ENCODE measurements around the gene COBL.

DNA sequence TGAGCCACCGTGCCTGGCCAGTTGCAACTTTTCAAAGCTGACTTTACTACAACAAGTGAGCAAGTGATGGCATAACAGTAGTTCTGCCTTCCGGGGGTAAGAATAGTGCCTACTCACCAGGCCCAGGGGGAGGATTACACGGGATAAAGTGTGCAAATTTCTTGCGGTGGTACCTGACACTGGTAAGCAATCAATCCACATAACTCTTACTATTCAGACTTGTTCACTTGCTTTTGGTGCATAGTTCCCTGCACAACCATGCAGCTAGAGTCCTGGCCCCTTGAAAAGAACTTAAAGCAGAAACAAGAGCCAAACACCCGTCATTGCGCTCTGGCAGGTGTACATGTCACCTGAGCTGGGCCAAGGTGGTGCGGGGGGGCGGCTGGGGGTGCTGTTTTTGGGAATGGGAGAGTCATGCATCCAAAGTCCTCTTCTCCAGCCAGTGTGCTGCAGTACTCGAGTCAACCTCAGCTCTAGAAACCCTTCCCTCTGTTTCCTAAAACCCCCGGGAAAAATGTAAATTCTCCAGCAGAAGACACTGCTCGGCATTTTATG lies 5.4 kb upstream of the COBL start:
- TF ChIP-seq EZH2 (IDR thresholded peaks at IDR 0.05; ENCODE audit: low read depth), result no peak
- TF ChIP-seq, protein P1, sequence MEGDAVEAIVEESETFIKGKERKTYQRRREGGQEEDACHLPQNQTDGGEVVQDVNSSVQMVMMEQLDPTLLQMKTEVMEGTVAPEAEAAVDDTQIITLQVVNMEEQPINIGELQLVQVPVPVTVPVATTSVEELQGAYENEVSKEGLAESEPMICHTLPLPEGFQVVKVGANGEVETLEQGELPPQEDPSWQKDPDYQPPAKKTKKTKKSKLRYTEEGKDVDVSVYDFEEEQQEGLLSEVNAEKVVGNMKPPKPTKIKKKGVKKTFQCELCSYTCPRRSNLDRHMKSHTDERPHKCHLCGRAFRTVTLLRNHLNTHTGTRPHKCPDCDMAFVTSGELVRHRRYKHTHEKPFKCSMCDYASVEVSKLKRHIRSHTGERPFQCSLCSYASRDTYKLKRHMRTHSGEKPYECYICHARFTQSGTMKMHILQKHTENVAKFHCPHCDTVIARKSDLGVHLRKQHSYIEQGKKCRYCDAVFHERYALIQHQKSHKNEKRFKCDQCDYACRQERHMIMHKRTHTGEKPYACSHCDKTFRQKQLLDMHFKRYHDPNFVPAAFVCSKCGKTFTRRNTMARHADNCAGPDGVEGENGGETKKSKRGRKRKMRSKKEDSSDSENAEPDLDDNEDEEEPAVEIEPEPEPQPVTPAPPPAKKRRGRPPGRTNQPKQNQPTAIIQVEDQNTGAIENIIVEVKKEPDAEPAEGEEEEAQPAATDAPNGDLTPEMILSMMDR (conservative IDR thresholded peaks at IDR 0.05), result no peak
